NB4 (cell line): ENCODE measurements around the gene HOXB7.

Experiments
- MYC ChIP-seq: IDR thresholded peaks from 2 replicates; pipeline ENCODE4 v1.6.1; 2011; ENCODE audit warnings: low read depth, low read length
- POLR2A ChIP-seq: IDR thresholded peaks from 2 replicates; pipeline ENCODE4 v1.6.1; 2011; ENCODE audit warnings: mild to moderate bottlenecking; ENCODE audit not compliant: insufficient read length; ENCODE audit errors: extremely low read depth
- TF ChIP-seq, protein P1 (sequence below): IDR thresholded peaks from one replicate; pipeline ENCODE4 v1.5.1; 2012; ENCODE audit warnings: low read depth, low read length

DNA sequence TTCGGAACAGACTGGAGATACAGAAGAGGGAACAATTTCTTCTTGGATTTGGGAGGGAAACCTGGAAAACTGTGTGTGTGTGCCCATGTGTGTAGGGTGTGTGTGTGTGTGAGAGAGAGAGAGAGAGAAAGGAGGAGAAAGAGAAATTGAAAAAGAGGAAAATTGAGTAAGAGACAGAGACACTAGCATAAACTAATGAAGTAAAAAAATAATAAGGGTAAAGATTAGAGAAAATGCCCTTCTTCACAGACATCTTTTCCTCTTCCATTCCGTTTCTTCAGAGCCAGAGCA is 52.0 kb downstream of the HOXB7 start:
- TF ChIP-seq, protein P1, sequence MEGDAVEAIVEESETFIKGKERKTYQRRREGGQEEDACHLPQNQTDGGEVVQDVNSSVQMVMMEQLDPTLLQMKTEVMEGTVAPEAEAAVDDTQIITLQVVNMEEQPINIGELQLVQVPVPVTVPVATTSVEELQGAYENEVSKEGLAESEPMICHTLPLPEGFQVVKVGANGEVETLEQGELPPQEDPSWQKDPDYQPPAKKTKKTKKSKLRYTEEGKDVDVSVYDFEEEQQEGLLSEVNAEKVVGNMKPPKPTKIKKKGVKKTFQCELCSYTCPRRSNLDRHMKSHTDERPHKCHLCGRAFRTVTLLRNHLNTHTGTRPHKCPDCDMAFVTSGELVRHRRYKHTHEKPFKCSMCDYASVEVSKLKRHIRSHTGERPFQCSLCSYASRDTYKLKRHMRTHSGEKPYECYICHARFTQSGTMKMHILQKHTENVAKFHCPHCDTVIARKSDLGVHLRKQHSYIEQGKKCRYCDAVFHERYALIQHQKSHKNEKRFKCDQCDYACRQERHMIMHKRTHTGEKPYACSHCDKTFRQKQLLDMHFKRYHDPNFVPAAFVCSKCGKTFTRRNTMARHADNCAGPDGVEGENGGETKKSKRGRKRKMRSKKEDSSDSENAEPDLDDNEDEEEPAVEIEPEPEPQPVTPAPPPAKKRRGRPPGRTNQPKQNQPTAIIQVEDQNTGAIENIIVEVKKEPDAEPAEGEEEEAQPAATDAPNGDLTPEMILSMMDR, result no peak
- TF ChIP-seq POLR2A, result no peak
- no peak for TF ChIP-seq MYC
